Measurements from ENCODE around the gene HES3.

The HES3 gene

DNA sequence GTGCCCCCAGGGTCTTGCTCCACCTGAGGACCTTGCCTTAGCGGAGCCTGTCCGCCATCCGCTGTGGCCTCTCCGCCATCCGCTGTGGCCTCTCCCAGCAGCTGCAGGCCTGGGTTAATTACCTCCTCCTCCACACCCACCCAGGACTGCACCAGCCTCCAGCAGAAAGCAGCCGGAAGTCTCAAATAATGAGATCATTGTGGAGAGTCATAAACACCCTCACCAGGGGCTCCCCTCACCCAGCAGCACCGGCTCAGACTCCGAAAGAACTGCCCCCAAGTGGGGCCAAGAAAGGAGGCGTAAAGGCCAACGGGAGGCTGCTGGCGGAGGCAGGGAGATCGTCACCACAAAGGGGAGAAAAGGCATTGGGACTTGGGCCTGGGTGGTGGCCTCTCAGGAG is 27.6 kb downstream of the HES3 start:
- no peak for DNase-seq
- Histone ChIP-seq H3K27me3 (replicated peaks; ENCODE audit: control insufficient read depth, insufficient read depth, low read length, poor library complexity, severe bottlenecking) (no peaks in the 10 kb centered on the region), H3K4me1 (ENCODE audit: control insufficient read depth, insufficient read depth, low read length, poor library complexity, severe bottlenecking) (no peaks in the 10 kb centered on the region), H3K36me3 (ENCODE audit: control insufficient read depth, insufficient read depth, low read length) (no peaks in the 10 kb centered on the region), H3K9me3 (ENCODE audit: control insufficient read depth, low read length) (no peaks in the 10 kb centered on the region), H3K27ac (ENCODE audit: insufficient read depth, low read length, poor library complexity, severe bottlenecking) (no peak overlapping the region), H3K4me3 (ENCODE audit: insufficient read depth, low read depth, low read length, poor library complexity, severe bottlenecking) (no peak overlapping the region)

- Histone ChIP-seq H3K27ac (ENCODE audit: insufficient read depth, low read length, poor library complexity, severe bottlenecking) (no peak overlapping the region), H3K36me3 (ENCODE audit: control insufficient read depth, insufficient read depth, low read length) (no peaks in the 10 kb centered on the region), H3K27me3 (replicated peaks; ENCODE audit: control insufficient read depth, insufficient read depth, low read length, poor library complexity, severe bottlenecking) (no peaks in the 10 kb centered on the region), H3K4me3 (ENCODE audit: insufficient read depth, low read depth, low read length, poor library complexity, severe bottlenecking) (no peak overlapping the region), H3K9me3 (ENCODE audit: control insufficient read depth, low read length) (no peaks in the 10 kb centered on the region), H3K4me1 (ENCODE audit: control insufficient read depth, insufficient read depth, low read length, poor library complexity, severe bottlenecking) (no peaks in the 10 kb centered on the region)
- no peak for DNase-seq
Measured at GRCh38 chr1:6272452-6272851, 28.5 kb downstream of the HES3 start.

- H3K4me1 ChIP-seq (ENCODE audit: control insufficient read depth, insufficient read depth, low read length, poor library complexity, severe bottlenecking): no peaks in the 10 kb centered on the region
- H3K4me3 ChIP-seq (ENCODE audit: insufficient read depth, low read depth, low read length, poor library complexity, severe bottlenecking): no peak overlapping the region
- no peaks in the 10 kb centered on the region for H3K36me3 ChIP-seq (ENCODE audit: control insufficient read depth, insufficient read depth, low read length)
- DNase-seq: no peak
- H3K27ac ChIP-seq (ENCODE audit: insufficient read depth, low read length, poor library complexity, severe bottlenecking): no peak overlapping the region
- H3K27me3 ChIP-seq (replicated peaks; ENCODE audit: control insufficient read depth, insufficient read depth, low read length, poor library complexity, severe bottlenecking): no peaks in the 10 kb centered on the region
- no peaks in the 10 kb centered on the region for H3K9me3 ChIP-seq (ENCODE audit: control insufficient read depth, low read length)
Measured at GRCh38 chr1:6272868-6273267, 28.9 kb downstream of the HES3 start.

DNA sequence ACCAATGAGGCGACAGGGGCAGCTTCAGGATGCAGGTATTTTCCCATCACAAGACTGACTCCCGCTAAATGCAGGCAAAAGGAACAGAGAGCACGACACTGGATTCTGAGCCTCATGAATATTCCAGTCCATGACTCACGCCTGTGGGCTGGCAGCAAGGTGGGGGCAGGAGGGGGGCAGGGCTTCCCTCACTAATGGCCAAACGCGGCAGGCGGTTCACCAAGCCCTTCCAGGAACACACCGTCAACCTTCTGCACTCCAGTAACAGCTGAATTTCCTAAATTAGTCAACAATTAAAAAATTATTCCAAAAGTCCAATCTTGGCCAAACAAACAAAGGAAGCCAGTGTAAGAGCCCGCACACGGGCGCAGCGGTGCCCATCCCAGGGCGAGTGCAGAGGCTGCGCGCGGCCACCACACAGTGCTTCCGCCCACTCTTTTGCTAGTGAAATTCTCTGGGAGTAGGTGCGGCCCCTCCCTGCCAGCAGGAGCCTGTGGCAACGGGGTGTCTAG is 29.5 kb downstream of the HES3 start:
- Histone ChIP-seq H3K9me3 (ENCODE audit: control insufficient read depth, low read length) (no peaks in the 10 kb centered on the region), H3K36me3 (ENCODE audit: control insufficient read depth, insufficient read depth, low read length) (no peaks in the 10 kb centered on the region), H3K4me3 (ENCODE audit: insufficient read depth, low read depth, low read length, poor library complexity, severe bottlenecking) (no peak overlapping the region), H3K27me3 (replicated peaks; ENCODE audit: control insufficient read depth, insufficient read depth, low read length, poor library complexity, severe bottlenecking) (no peaks in the 10 kb centered on the region), H3K27ac (ENCODE audit: insufficient read depth, low read length, poor library complexity, severe bottlenecking) (no peak overlapping the region), H3K4me1 (ENCODE audit: control insufficient read depth, insufficient read depth, low read length, poor library complexity, severe bottlenecking) (no peaks in the 10 kb centered on the region)
- no peak for DNase-seq

DNA sequence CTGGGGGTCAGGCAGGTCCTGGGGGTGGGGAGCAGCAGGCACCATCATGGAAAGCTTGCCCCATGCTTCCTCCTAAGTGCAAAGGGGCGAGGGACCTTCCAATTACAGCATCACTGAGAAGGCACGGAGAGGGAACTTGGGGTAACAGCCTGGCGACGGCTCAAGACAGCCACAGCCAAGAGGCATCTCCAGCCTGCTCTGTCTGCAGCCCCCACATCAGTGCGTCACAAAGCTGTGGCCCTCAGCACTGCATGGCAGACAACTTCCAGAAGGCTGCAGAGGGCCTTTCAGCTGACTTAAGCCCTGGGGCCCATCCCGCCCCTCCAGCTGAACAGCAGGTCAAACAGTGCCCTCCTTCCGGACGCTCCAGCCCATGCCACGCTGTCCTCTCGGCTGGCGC is 30.1 kb downstream of the HES3 start:
- DNase-seq: no peak
- Histone ChIP-seq H3K27me3 (replicated peaks; ENCODE audit: control insufficient read depth, insufficient read depth, low read length, poor library complexity, severe bottlenecking) (no peaks in the 10 kb centered on the region), H3K4me1 (ENCODE audit: control insufficient read depth, insufficient read depth, low read length, poor library complexity, severe bottlenecking) (no peaks in the 10 kb centered on the region), H3K36me3 (ENCODE audit: control insufficient read depth, insufficient read depth, low read length) (no peaks in the 10 kb centered on the region), H3K4me3 (ENCODE audit: insufficient read depth, low read depth, low read length, poor library complexity, severe bottlenecking) (no peak overlapping the region), H3K27ac (ENCODE audit: insufficient read depth, low read length, poor library complexity, severe bottlenecking) (no peak overlapping the region), H3K9me3 (ENCODE audit: control insufficient read depth, low read length) (no peaks in the 10 kb centered on the region)

DNA sequence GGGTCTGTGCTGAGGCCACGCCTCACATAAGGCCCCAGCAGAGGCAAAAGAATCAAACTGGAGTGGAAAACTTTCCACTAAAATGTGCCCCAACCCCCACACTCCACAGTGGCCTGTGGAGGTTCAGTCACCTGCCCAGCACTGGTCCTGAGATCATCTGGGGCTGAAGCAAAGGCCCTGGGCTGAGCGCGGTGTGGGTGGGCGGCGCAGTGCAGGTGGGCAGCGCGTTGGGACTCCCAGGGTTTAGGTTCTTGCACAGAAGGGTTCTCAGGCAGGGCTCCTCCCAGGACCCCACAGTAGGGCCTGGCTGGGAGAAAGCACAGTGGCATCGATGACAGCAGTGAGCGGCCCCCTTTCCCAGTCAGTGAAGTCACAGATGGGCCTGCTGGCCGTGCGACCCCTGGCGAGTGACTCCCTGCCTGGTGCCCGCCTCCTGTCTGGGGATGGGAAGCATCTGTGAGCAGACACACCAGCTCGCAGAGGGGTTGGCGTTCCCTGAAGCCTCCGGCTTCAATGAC is 30.7 kb downstream of the HES3 start:
- Histone ChIP-seq H3K4me1 (ENCODE audit: control insufficient read depth, insufficient read depth, low read length, poor library complexity, severe bottlenecking) (no peaks in the 10 kb centered on the region), H3K27ac (ENCODE audit: insufficient read depth, low read length, poor library complexity, severe bottlenecking) (no peak overlapping the region), H3K36me3 (ENCODE audit: control insufficient read depth, insufficient read depth, low read length) (no peaks in the 10 kb centered on the region), H3K4me3 (ENCODE audit: insufficient read depth, low read depth, low read length, poor library complexity, severe bottlenecking) (no peak overlapping the region), H3K27me3 (replicated peaks; ENCODE audit: control insufficient read depth, insufficient read depth, low read length, poor library complexity, severe bottlenecking) (no peaks in the 10 kb centered on the region), H3K9me3 (ENCODE audit: control insufficient read depth, low read length) (no peaks in the 10 kb centered on the region)
- no peak for DNase-seq

- DNase-seq: no peak
- no peaks in the 10 kb centered on the region for H3K27me3 ChIP-seq (replicated peaks; ENCODE audit: control insufficient read depth, insufficient read depth, low read length, poor library complexity, severe bottlenecking)
- no peak overlapping the region for H3K27ac ChIP-seq (ENCODE audit: insufficient read depth, low read length, poor library complexity, severe bottlenecking)
- no peaks in the 10 kb centered on the region for H3K4me1 ChIP-seq (ENCODE audit: control insufficient read depth, insufficient read depth, low read length, poor library complexity, severe bottlenecking)
- no peaks in the 10 kb centered on the region for H3K36me3 ChIP-seq (ENCODE audit: control insufficient read depth, insufficient read depth, low read length)
- H3K4me3 ChIP-seq (ENCODE audit: insufficient read depth, low read depth, low read length, poor library complexity, severe bottlenecking): no peak overlapping the region
- H3K9me3 ChIP-seq (ENCODE audit: control insufficient read depth, low read length): no peaks in the 10 kb centered on the region
Measured at GRCh38 chr1:6275826-6276782, 32.1 kb downstream of the HES3 start.

DNA sequence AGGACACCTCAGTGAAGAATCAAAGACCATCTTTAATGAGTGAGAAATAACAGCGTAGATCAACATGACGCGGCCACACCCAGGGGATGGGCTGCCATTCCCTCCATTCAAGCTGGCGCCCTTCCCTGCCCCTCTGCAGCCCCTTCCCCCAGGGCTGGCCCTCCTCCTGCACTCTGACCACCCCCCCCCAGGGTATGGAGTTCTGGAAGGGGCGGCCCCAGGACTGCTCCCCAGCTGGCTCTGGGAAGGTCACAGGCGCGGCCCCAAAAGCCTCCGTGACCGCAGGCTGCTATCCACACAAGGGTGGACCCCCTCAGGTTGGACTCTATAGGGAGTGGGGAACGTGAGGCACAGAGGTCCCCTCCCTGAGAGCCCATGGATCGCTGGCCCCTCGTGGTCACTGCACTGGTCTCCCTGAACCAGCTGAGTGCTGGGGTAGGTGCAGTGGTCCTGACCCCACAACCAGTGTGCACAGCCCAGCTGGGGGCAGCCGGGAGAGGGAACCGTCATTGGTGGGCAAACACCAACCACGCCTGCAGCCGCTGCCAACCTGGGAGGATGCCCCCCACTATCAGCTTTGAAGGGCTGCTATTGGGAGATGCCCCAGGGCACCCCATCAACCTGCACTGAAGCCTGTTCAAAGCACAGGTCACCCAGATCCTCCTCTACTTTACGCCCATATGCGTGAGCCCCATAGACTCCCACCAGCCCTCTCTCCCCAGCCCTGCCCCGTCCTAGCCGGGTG is 33.0 kb downstream of the HES3 start:
- H3K27me3 ChIP-seq (replicated peaks; ENCODE audit: control insufficient read depth, insufficient read depth, low read length, poor library complexity, severe bottlenecking): no peaks in the 10 kb centered on the region
- no peaks in the 10 kb centered on the region for H3K9me3 ChIP-seq (ENCODE audit: control insufficient read depth, low read length)
- H3K27ac ChIP-seq (ENCODE audit: insufficient read depth, low read length, poor library complexity, severe bottlenecking): no peak overlapping the region
- no peaks in the 10 kb centered on the region for H3K36me3 ChIP-seq (ENCODE audit: control insufficient read depth, insufficient read depth, low read length)
- H3K4me3 ChIP-seq (ENCODE audit: insufficient read depth, low read depth, low read length, poor library complexity, severe bottlenecking): no peak overlapping the region
- DNase-seq: no peak
- no peaks in the 10 kb centered on the region for H3K4me1 ChIP-seq (ENCODE audit: control insufficient read depth, insufficient read depth, low read length, poor library complexity, severe bottlenecking)

DNA sequence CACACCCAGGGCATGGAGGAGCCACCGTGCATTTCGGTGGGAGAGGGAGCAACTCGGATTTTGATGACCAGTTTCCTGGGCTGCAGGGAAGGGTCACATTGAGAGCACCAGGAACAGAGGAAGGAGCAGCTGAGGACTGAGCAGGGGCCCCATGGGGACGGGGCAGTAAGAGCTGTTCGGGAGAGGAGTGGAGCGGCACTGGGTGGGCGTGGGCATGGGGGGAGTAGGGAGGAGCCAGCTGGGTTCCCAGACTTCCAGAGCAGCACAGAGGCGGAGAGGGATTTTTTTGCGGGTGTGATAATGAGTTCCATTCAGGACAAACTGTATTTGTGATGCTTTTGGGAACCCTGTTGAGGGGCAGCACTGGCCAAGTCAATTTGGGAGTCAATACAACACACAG is 34.3 kb downstream of the HES3 start:
- Histone ChIP-seq H3K4me3 (ENCODE audit: insufficient read depth, low read depth, low read length, poor library complexity, severe bottlenecking) (no peak overlapping the region), H3K27ac (ENCODE audit: insufficient read depth, low read length, poor library complexity, severe bottlenecking) (no peak overlapping the region), H3K27me3 (replicated peaks; ENCODE audit: control insufficient read depth, insufficient read depth, low read length, poor library complexity, severe bottlenecking) (no peaks in the 10 kb centered on the region), H3K4me1 (ENCODE audit: control insufficient read depth, insufficient read depth, low read length, poor library complexity, severe bottlenecking) (no peaks in the 10 kb centered on the region), H3K9me3 (ENCODE audit: control insufficient read depth, low read length) (no peaks in the 10 kb centered on the region), H3K36me3 (ENCODE audit: control insufficient read depth, insufficient read depth, low read length) (no peaks in the 10 kb centered on the region)
- DNase-seq: no peak

DNA sequence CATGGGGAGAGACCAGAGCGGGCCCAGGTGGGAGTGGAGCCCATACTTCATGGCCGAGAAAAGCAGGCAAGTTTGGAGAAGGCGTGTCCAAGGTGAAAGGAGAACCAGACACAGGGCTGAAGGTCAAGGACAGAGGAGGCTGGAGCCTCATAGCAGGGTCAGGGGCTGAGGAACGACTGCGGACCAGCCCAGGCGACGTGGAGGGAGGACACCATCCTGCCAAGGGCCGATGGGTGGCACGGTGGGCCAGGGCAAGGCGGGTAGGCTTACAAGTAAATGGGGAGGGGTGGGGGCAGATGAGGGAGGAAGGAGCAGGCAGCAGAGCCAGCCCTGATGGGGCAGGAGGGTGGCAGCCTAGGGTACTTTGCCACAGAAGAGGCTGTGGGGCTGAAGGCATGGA is 35.1 kb downstream of the HES3 start:
- Histone ChIP-seq H3K4me3 (ENCODE audit: insufficient read depth, low read depth, low read length, poor library complexity, severe bottlenecking) (no peak overlapping the region), H3K27me3 (replicated peaks; ENCODE audit: control insufficient read depth, insufficient read depth, low read length, poor library complexity, severe bottlenecking) (no peaks in the 10 kb centered on the region), H3K9me3 (ENCODE audit: control insufficient read depth, low read length) (no peaks in the 10 kb centered on the region), H3K36me3 (ENCODE audit: control insufficient read depth, insufficient read depth, low read length) (no peaks in the 10 kb centered on the region), H3K27ac (ENCODE audit: insufficient read depth, low read length, poor library complexity, severe bottlenecking) (no peak overlapping the region), H3K4me1 (ENCODE audit: control insufficient read depth, insufficient read depth, low read length, poor library complexity, severe bottlenecking) (no peaks in the 10 kb centered on the region)
- DNase-seq: no peak
